Urothelium cell line (cell line): Measurements from ENCODE around the gene NELL2.
"Not testable (repeated sequence)": the region's sequence is repeated elsewhere in the genome, so short reads cannot be mapped to it uniquely, and the experiment has no call there.

Source experiments
- DNase-seq: peaks from one replicate; pipeline ENCODE4 v3.0.0; 2011; ENCODE audit warnings: low spot score, mixed read lengths
- FAIRE-seq: peaks from 2 replicates; lab custom pipeline; 2011; peaks lifted over from hg19 to GRCh38; lab: Jason Lieb, UNC

Gene NELL2

DNA sequence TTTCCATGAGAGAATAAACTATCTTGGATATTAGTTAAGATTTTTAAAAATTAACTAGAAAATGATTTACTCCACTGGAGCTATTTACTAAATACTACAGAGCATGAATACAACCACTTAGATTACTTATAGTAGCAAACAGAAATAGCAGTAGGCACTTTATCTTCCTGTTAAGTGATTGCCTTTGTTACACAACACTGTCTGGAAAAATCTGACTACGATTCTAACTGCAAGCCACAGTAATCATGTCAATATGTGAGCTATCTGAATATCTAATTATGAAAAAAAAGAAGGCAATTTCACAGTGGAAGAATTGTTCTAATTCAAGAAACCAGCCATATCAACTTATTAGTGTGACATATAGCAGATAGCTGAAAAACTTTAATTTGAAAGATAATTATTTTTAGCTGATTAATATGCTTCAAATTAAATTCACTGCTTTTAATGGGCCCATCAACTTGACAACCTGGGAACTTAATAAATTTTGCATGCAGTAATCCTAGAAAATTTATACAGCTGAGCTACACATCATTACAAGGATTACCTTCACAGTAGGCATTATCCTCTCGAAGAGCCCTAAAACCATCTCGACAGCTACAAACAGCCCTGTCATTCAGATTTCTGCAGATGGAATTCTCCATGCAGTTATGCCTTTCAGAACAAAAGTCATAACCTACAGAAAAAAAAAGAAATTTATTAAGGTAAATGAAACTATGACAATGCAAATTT is 172.8 kb downstream of the NELL2 start:
- DNase-seq (no peak), FAIRE-seq (no peak)

DNA sequence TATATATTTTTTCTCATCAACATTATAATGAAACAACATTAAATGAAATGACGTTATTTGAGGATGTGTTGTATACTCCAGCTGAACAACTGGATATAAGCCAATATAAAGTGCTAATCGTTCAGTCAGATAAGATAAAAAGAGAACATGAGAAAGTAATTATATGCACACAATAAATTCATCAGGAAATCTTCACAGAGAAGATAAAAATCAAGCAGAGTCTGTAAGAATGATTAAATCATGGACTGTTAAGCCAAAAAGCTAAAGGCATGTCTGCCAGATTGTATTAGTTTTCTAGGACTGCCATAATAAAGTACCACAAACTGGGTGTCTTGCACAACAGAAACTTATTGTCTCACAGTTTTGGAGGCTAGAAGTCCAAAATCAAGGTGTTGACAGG is 178.6 kb downstream of the NELL2 start:
- FAIRE-seq (no peak), DNase-seq (no peak)

DNA sequence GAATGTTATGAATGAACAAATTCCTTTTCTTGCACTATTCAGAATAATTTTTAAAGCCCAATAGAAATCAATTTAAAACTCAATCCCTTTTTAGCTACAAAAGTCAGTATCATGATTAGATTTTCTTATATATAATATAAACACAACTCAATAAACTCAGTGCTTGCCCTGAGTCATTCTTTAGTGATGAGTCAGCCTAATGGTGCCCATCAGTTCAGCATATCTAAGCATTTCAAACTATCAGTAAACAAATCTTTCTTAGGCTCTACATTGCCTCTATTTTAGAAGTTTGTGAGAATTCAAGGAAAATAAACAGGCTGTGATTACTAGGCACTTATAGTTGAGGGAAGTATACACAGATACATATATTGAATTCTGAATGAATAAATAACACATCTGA is 179.6 kb downstream of the NELL2 start:
- DNase-seq (peak; percentile 29), FAIRE-seq (no peak)

DNA sequence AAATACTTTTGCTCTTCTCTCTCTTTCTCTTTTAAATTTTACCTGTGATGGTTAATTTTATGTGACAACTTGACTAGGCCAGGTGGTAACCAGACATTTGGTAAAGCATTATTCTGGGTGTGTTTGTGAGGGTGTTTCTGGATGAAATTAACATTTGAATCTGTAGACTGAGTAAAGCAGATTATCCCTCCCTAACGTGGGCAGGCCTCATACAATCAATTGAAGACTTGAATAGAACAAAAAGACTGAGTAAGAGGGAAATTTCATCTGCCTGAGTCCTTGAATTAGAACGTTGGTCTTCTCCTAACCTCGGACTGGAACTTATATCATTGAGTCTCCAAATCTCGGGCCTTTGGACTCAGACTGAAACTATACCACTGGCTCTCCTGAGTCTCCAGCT is 182.1 kb downstream of the NELL2 start:
- DNase-seq = no peak
- peak; percentile 20 for FAIRE-seq

DNA sequence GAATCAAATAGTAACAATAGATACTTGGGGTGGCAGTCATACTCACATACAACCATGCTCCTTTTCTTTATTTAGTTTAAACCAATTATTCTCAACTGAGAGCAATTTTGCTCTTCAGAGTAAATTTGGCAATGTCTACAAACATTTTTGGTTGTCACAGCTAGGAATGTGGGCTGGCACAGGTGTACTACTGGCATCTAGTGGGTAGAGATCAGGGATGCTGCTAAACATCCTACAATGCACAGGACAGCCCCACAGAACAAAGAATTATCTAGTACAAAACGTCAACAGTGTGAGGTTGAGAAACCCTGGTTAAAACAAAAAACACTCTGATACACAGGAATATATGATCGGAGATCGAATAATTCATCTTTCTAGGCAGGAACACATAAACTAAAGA is 186.5 kb downstream of the NELL2 start:
- FAIRE-seq (no peak), DNase-seq (no peak)

DNA sequence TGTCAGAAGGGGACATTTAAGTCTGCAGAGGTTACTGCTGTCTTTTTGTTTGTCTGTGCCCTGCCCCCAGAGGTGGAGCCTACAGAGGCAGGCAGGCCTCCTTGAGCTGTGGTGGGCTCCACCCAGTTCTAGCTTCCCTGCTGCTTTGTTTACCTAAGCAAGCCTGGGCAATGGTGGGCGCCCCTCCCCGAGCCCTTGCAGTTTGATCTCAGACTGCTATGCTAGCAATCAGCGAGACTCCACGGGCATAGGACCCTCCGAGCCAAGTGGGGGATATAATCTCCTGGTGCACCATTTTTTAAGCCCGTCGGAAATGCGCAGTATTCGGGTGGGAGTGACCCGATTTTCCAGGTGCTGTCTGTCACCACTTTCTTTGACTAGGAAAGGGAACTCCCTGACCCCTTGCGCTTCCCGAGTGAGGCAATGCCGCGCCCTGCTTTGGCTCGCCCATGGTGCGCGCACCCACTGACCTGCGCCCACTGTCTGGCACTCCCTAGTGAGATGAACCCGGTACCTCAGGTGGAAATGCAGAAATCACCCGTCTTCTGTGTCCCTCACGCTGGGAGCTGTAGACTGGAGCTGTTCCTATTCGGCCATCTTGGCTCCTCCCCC is 189.2 kb downstream of the NELL2 start:
- not testable (repeated sequence) for DNase-seq, FAIRE-seq

DNA sequence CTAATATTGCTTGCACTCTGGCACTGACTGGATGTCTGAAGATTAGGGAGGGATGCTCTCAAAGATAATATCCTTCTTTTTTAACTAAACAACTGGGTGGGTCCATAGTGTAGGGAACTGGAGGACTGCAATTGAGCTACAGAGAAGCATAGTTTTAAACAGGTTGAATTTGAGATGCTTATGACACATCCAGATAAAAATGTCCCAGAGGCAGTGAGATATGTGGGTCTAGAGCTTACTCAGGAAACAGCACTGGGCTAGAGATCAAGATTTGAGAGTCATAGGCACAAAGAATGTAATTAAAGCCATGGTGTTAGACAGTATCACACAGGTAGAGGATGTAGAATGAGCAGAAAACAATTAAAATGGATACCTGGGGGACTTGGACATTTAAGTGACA is 198.4 kb downstream of the NELL2 start:
- DNase-seq = no peak

DNA sequence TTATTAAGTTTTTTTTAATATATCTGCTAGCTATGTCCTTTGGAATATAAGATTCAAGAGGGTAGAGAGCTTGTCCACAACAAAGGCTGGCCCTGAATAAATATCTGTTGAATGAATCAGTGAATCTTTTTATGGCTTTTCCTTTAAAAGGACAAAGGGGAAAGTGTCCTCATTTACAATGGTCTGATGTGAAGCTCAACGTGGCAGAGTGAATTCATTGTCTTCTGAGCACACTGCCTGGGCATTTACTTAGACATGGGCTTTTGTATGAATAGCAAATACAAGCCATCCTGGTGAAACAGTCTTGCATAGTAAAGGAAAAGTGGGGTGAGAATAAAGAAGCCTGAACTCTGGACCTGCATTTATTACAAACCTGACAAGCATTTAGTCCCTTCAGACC is 201.2 kb downstream of the NELL2 start:
- FAIRE-seq (no peak), DNase-seq (no peak)

More for the DNA sequence above, 198.4 kb downstream of the NELL2 start:
- FAIRE-seq = no peak

DNA sequence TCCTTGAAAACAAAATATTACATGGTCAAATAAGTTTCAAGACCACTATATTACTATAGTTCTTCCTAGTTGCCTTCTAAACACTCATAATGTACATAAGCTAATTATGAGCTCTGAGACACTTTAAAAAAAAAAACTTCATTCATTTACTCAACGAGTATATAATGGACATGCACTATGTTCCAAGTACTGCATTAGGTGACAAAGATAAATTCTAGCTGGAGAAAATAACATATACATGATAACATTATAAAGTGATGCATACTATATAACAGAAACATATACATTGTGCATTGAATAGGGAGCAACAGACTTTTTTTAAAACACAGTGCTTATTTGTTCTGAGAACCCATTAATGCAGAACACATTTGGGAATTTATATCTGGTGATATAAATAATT is 202.3 kb downstream of the NELL2 start:
- no peak for FAIRE-seq
- DNase-seq = no peak

DNA sequence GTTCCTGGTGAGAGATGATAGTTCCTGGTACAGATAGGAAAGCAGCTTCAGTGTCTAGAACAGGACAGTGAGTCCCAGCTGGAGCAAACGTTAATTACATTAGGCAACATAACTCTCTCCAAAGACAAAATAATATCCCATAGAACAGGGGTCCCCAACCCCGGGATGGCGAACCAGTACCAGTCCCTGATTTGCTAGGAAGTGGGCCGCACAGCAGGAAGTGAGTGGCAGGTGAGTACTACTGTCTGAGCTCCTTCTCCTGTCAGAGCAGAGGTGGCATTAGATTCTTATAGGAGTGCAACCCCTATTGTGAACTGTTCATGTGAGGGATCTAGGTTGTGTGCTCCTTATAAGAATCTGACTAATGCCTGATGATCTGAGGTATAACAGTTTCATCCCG is 204.1 kb downstream of the NELL2 start:
- FAIRE-seq (no peak), DNase-seq (no peak)

DNA sequence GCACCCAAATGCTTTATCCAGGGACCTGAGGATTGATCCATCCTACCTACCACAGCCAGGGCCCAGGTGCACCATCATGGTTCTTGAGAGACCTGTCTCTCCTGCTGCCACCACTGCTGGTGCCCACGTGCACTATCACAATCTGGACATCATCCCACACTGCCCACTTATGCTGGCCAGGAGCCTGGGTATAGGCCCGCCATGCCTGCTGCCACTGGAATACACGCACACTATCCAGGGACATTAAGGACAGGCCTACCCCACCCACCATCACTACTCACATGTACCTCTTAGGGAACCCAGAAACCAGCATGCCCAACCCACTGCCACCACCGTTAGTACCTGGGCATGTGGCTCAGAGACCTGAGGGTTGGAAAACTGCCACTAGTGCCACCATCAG is 207.7 kb downstream of the NELL2 start:
- DNase-seq = no peak
- FAIRE-seq = no peak

DNA sequence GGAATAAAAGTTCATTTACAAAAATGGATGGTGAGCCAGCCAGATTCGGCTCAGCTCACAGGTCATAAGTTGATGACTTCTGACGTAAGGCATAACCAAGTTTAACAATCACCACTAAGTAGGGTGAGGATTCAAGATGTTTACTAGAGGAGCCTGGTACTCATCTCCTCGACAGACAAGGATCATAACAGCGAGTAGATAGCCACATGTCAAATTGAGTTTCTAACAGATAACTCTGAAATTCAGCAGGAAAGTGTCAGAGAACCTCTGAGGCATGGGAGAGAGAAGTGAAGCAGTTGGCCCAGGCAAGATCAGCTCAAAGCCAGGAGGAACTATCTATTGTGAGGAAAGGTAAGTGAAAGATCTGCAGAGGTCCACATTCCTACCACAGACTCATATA is 208.7 kb downstream of the NELL2 start:
- FAIRE-seq = no peak
- no peak for DNase-seq

DNA sequence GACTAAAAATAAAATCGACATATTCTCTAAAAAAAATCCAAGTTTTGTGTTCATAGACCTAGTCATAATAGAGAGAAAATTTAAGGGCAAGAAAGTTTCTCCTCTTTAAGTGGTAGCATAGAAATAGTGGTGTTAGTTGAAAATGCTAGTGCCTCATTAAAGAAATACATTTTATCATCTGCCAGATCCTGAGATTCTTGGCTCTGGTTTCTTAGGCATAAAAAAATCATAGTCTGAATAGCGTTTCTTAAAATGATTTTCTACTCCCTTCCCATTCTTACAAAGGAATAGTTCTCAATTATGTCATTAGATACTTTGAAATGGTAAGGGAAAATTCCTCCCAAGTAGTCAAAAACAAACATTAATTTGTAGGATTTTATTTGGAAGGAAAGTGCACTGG is 212.8 kb downstream of the NELL2 start:
- FAIRE-seq = no peak
- DNase-seq = no peak

DNA sequence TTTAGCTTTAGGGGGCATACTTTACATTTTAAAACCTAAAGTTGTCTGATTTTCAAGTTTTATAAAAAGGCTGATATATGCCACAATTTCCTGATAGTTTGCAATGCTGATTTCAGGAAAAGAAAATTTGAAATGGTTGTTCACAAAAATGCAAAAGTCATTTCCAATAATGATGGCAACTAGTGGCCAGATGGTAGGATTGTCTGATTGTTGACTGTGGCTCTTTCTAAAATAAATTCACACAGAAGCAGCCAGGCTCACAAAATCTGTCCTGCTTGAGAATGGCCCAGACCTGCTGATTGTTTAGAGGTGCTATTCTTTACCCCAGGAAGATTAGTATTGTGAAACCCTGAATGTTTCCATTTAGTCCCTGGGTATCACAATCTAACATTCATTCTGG is 220.3 kb downstream of the NELL2 start:
- DNase-seq = no peak
- FAIRE-seq = no peak

DNA sequence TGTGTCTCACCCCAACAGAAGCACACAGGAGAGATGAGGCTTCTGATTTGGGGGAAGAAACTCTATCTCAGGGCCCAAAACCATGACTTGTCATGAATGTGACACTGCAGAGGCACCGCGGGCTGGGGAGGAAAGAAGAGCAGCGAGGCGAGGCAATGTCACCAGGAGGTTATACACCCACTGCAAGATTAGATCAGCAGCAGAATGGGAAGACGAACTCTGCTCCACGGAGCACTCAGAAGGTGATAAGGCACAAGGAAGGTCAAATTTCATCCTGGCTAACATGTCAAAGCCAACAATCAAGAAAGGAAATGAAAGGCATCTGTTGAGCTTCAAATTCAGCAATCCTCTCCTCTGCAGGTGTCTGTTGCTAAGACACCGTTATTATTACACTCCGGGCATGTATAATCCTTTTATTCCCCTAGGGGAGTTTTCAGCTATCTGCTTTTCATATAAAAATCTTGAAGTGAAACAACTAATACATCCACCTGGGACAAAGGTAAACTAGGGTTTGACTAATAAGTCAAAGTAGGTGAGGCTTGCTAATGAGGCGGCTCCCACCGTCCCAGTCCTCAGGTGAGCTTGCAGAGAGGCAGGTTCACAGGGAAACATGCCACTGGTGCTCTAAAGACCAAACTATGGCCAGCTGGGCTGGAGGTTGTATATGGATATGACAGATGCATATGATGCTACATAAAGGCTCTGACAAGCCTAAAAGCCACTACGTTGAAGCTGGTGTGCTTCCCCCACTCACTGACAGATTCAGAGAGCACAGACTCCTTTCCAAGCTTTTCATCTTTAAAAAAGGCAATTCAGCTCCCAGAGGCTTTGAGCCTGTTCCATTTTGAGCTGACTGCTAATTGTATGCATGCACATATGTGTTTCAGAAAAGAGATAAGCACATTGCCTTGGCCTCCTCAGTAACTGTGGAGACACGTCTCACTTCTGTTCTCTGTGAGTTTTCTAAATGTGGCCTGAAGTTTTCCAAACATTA is 221.2 kb downstream of the NELL2 start:
- no peak for DNase-seq
- FAIRE-seq = no peak

DNA sequence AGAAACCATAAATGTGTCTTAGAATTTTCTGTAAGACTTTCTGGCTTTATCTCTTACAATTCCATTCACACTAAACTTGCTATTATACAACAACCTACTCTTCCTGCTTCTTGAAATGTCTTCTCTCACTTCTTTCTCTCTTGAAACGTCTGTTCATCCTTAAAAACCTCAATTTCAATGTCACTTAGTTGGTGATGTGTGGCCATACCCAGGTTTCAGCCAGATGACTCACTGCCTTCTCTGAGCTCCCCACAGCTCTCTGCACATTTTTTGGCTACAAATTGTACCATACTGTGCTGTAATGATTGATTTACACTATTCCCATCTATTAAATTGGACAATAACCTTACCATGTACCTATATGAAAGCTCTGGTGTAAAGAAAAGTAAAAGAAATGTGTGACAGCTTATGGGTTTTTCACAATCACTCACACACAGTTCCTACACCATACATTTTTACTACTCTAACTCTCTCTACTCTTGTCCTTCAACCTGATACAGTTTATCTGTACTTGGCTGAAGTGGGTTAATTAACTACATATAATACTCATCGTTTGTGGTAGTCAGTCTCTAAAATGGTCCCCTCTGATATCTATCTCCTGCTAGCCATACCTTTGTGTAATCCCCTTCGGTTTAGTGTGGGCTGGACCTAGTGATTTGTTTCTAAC is 222.1 kb downstream of the NELL2 start:
- FAIRE-seq (no peak), DNase-seq (no peak)

DNA sequence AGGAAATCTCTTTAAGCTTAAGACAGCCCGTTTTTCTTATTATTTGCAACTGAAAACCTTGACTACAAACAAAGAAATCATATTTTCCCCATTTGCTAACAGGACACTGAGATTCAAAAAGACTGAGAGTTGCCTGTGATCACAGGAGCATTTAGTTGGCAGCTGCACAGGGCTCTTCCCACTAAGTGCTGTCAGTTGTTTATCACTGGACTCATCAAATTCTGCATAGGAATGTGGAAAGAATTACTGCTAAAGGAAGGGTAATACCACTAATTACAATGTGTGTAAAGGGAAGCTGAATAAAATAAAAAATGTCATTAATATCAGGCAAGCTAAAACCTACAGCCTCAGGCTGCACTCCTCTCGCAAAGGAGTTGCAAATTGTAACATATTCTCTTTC is 226.4 kb downstream of the NELL2 start:
- DNase-seq (no peak), FAIRE-seq (no peak)

DNA sequence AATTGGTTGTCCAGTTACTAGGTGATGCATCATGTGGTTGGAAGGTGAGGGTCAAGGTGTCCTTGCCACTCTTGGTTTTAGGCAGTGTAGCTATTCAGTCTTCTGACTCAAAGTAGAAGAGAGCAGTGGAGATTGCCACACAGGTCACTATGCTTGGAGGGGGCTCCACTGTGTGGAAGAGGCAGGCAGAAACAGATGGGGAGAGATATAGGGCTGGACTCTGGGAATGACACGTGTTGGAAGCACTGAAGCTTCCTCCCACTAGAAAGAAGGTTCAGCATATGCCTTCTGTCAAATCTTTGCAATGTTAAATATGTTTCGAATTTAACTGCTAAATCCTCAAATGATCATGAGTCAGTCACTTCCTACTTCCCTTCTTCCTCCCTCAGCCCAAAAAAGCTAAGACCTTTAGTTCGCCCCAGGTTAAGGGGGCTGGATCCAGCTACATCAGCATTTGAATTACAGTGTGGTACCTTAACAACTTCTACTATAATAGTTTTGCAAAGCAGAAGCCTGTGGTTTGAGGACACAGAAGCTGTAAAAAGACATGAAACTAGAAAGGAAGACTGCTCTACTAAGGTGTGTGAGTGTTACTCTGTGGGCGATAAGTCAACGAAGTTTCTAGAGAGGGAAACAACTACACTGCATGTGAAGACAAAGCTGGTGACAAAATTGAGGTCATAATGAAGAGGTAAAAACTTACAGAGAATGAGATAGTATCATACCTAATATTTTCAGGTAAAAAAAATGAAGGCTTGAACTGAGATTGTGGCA is 228.0 kb downstream of the NELL2 start:
- no peak for FAIRE-seq
- DNase-seq = no peak

DNA sequence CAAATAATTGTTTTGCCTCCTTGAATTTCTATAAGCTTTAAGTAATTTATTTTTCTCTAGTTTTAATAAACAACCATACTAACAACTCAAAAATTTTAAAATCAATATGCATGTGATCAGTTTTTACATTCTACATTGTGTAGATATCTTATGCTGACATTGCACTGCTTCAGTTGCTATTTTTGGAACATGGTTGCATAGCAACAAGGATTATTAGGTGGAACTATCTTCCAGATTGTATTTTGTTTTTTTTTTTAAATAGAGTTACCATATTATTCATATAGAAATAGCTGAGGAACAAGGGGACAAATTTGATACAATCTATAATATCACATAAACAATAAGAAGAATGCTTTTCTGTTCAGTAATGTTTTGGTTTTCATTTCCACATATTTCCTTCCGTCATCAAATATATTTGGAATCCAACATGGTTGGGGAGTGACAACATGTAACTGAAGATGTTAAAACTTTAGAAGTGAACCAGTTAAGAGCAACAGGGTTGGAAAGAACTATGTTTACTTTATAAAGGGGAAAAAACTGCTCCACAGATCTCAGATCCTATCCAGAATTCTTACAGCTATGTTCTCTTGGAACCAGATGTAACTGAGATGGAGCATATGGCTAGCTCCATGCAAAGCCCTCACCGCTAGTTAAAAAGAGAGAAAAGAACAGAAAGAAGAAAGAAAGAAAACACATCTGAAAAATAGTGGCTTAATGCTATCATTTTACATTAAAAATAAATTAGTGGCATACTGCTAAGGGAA is 235.5 kb downstream of the NELL2 start:
- no peak for DNase-seq
- FAIRE-seq = no peak

DNA sequence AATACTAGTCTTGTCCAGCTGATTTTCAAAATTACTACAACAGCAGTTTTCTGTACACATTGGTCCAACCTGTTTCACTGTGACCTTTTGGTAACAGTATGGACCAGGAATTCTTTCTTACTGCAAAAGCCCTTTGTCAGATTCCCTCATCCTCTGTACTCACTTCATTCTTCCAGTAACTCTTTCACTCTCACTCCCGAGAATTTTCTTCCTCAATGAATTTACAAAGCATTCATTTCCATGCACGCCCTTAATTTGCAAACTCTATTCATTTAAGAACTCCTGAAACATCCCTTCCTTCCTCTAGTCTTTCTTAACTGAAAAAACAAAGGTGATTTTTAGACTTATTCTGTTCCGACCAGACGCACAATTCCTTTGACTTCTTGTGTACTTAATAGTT is 238.2 kb downstream of the NELL2 start:
- FAIRE-seq = no peak
- no peak for DNase-seq
